Hematopoietic multipotent progenitor cell (in vitro differentiated cells): Measurements from ENCODE around the gene CABP4. TPM values are rescaled to one million over a fixed set of nuclear protein-coding genes. Genes with fewer than 3 reads are reported as not detected.

Experiments
- DNase-seq, 3 donors: peaks; one replicate each; pipeline ENCODE4 v3.0.0-alpha.2; 2011 to 2015; ENCODE audit warnings: low read depth in 2 of 3, low spot score in 2 of 3
- total RNA-seq: library from RNA; depleted of rRNA; stranded (reverse); fragments of >200 nt; gene quantifications from one replicate; pipeline ENCODE4 v1.2.3, GENCODE V29; 2012

CABP4 gene
- total RNA-seq, 1 donor = 1.6 TPM

DNA sequence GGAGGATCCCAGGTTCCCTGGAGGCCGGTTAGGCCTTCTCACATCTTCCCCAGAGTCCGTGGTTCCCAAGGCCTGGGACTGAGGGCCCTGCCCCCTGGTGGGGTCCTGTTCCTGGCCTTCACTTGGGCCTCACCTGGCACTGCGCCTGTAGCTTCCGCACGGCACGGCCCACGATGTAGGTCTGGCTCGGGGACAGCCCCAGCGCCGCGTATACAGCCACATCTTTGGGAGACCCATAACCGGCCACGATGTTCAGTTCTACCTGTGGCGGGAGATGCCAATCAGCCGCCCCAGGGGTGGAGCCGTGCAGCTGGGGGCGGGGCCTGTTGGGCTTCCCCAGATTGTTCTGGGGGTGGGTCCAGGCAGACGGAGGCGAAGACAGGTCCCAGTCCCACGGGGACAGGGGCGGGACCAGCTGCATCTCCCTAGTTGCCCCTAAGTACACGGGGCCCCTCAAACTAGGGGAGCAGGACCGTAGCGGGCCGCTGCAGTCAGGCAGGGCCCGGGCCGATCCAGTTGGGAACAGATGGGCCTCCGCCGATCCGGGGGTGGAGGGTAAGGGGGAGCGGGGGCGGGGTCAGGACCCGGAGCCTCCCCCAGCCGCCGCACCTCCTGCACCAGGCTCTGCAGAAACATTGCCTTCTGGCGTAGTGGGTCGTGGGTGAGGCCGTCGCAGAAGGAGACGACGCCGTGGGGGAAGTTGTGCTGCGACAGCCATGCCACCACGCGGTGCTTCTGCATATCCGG, 37.8 kb downstream of the CABP4 start:
- no peak for DNase-seq

DNA sequence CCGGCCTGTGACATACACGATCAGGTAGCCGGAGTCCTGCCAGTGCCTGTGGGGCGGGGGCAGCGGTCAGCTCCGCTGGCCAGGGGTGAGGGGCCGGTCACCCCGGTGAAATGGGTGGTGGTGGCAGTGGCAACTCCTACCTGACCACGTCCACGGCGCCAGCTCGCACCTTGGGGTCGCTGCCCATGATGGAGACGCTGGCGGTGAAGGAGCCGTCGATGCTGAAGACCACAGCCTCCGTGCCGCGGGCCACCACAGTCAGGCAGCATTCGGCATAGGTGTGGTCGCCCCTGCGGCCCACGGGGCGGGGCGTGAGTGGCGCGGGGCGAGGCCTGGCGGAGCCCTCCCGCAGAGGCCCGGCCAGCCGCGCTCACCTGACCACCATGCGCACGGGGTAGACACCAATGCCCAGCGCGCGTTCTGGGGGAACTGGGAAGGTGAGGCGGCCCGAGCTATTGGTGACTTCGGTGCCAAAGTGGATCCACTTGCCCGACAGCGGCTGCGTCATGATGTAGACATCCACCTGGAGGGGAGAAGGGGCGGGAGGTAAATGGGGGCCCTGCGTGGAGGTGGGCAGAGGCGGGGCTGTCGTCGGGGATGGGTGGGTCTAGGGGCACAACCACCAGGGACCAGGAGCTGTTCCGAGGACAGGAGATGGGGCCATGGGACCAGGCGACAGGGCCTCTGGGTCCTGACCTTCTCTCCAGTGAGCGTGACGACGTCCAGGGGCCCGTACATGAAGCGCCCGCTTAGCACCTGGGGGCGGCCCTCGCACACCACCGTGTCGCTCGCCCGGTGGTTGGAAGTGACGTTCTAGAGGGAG, 38.6 kb downstream of the CABP4 start:
- DNase-seq = no peak

DNA sequence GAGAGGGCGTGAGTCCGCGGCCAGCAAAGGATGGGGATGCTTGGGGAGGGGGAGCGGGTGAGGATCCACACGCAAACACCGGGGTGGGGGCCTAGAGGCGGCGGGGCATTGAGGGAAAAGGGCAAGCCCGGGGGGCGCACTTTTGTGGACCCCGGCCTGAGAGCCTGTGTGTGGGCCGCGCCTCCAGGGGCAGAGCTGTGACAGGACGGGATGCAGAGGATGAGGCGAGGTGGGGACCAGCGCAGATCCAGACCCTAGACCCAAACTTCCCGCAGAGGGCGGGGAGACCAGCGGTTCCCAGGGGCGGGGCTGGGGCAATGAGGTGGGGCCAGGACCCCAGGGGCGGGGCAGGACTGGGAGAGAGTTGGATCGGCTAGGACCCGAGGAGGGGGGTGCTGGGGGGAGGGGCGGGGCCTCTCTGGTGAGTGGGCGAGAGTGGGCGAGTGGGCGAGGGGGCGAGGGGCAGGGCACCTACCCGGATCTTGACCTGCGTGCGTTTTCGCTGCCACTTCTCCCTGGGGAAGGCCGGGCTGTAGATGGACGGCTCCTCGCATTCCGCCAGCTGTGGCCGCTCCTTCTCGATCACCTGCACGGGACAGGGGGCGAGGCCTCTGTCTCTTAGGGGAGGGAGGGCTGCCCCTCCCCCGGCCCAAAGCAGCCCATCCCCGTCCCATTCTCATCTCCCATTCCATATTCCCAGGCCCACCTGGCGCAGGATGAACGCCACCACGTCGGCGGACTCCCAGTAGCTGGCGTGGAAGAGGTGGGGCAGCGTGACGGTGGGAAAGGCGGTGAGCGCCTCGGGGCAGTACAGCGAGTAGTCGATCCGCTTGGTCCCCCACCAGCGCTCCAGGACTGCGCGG, 39.4 kb downstream of the CABP4 start:
- DNase-seq = no peak

DNA sequence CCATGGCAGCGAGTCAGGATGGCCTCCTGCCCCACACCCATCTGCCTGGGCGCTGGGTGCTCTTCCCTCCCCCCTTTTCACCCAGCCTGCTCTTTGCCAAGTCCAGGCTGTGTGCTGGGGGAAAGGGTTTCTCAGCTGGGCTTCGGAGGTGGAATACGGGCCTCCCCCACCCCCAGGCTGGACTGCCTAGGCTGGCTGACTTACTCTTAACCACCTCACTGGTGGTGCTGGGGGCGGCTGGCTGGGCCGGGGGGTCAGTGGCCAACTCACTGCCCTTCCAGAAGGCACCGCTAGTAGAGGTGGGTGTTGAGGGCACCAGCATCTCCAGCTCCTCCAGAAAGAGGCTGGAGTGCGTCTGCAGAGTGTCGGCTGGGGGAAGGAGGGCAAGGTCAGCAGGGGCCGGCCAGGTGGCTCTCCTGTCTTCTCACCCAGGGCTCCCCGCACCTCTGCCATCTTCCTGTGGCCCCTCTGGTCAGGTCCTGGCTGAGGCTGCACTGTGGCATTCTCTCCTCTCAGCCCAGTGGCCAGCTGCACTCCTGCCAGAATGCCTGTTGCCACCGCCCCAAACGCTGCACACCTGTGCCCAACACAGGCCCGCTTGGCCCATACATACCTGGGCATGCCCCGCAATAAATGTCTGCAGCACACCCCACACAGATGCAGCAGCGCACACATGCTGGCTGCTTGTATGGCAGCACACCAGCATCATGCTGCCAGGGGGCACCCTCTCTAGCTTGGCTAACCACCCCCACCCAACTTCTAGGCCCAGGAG, 40.3 kb downstream of the CABP4 start:
- no peak for DNase-seq

DNA sequence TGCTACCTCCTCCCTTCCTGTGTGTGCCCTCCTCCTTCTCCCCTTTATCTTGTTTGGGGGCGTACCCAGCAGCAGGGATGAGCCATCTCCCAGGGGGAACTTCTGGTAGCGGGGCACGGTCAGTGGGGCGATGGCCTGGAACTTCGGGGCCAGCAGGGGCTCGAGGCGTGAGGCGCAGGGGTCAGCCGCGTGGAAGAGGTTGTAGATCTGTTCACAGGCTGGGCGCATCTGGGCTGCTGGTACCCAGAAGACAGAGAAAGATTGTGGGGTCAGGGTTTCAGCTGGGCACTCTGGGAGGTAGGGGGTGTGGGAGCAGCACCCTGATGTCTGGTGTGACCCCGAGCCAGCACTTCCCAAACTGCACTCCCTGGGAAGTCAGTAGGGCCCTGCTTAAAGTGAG, 41.0 kb downstream of the CABP4 start:
- DNase-seq = no peak

DNA sequence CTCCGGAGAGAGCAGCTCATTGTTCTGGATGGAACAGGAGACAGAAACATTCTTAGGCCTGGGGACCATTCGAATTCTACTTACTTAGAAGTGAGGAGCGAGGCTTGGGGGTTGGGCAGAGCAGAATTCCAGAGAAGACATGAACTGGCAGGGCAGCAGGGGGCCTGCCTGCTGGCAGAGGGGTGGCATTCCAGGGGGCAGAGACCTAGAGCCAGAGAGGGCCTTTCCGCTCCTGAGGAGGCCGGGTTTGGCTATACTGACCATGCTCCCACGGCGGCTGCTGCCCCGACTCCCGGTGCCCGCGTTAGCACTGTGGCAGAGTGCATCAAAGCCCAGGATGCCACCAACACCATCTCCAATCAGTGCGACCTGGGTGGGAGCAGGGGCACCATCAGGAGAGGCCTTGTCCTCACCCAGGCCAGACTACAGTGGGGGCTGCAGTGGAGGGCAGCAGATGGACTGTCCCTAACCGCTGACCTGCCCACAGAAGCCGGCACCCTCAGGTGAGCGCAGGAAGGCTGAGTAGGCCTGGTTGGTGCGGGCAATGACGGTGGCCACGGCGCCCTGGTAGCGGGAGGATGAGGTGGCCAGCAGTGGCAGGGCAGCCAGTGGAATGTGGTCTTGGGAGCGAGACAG, 42.6 kb downstream of the CABP4 start:
- DNase-seq = no peak

DNA sequence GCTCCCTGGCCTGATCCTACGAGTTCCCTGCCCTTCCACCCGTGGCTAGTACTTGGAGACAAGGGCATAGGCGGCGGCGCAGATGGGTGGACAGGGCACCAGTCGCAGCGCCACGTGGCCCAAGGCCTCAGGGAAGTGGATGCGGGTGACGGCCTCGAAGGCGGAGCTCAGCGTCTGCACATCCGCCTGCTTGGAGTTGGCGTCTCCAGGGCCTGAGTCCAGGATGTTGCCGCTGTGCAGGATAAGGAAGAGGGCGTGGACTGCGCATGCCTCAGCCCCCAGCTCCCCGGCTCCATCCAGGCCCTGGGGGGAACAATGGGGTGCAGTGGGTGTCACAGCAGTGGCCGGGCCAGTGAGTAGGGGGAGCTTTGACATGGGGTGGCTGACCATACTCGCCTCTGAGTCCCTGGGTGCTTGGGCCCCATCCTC, 43.4 kb downstream of the CABP4 start:
- no peak for DNase-seq

DNA sequence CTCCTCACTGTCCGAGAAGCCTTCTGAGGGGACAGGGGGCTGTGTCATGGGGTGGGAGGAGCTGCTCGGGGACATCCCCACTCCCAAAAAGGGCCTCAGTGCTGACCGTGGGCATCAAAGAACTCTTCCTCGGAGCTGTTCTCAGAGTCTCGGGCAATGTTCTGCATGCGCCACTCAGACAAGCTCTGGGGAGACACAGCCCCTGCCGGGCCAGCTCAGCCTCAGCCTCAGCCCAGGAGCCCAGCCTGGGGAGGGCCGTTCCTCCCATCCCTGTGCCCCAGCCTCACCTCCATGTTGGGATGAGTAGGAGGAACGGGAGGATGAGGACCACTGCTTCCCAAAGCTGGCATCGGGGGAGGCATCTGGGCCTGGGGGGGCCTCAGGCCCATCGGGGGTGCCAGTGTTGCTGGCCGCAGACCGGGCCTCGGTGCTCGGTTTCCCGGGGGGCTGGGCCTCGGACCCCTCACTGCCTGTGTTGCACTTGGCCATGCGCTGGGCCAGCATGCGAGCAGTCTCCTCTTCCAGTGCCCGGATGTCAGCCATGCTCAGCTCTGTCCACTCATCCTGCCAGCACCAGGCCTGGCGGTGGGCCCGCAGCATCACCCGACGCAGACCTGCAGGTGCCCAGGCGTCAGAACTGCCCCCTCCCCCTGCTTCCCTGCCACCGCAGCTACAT, 44.8 kb downstream of the CABP4 start:
- no peak for DNase-seq

DNA sequence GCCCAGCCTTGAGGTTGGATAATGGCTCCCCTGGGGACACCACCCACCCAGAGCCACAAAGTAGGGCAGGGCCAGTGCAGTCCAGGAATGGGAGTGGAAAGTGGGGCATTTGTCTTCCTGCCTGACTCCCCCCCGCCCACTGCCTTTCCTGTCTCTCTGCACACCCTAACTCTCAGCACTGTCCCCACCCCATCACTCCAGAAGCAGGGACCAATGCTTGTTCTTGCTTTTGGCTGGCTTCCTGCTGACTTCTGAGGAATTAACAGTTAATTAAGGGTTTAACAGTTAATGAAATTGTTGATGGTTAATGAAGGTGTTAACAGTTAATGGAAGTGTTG, 45.3 kb downstream of the CABP4 start:
- no peak for DNase-seq

DNA sequence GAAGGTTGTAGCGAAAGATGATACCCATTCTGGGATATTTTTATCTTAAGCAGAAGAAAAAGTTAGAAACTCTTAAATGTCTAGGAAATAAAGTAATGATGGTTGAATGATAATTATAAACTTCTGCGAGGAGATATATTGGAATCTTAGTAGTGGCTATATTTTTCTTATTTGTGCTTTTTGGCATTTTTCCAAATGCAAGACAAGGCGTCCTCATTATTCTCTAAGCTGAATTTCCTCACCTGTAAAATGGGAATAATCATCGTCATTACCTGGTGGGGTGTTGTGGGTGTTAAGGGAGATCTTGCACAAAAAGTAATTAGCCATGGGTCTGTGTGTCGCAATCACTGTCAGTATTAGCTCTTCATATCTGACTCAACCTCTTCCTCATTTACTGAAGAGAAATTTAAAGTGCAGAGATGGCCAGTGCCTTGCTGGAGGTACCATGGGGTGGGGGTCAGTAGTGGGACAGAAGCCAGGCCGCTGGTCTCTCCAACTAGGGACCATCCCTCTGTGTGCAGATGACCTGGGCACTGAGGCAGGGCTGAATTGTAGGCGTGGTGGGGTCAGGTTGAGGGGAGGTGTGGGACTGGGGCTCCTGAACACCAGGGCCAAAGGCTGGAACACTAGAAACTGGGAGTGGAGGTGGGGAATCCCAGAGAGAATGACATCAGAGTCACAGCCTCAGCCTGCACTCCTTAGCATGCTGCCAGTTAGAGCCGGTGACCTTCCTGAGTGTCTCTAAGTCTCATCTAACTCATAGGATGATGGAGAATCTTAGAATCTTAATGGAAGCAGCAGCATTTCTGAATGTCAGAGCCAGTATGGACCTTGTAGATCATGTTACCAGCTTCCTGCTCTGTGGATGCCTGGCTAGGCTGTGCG, 45.9 kb downstream of the CABP4 start:
- DNase-seq = no peak

DNA sequence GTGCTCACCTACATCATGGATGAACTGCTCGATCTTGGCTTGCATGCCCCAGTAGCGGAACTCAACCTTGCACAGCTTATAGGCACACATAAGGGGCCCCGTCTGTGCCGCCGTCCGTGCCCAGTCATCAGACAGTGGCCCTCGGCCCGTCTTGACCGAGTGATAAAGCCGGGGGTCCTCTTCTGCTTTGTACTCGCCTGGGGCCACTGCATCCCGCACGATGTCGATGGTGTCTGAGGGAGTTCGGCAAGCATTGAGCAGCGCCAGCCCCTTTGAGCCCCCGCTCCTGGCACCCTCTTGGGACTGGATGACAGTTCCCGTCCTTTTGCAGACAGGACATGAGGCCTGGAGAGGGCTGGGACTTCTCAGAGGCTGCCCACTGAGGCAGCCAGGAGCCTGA, 46.7 kb downstream of the CABP4 start:
- no peak for DNase-seq

DNA sequence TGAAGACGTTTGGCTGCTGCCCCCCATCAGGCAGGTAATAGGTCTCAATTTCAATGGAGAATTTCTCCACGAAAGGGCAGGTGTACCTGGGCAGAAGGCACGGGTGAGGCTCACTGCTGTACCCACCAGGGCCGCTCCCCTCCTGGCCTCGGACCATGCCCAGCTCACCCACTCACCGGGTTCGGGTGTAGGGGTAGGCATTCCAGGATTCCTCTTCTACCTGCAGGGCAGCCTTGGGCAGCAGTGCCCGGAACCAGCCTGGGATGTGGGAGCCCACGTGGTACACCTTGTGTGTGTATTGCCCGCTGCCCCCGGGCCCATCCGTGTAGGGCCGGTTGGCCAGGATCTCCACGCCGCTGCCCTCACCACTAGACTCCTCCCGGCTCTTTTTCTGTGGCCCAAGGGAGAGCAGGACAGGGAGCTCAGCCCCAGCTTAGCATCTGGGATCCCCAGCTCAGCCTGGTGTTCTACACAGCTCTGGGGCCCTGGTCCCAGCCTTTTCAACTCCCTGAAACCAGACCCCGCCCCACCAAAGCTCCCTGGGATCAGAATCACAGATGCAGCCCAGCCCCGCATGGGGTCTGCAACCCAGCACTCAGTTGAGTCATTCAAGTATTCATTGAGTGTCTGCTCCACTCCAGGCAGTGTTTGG, 47.3 kb downstream of the CABP4 start:
- no peak for DNase-seq

DNA sequence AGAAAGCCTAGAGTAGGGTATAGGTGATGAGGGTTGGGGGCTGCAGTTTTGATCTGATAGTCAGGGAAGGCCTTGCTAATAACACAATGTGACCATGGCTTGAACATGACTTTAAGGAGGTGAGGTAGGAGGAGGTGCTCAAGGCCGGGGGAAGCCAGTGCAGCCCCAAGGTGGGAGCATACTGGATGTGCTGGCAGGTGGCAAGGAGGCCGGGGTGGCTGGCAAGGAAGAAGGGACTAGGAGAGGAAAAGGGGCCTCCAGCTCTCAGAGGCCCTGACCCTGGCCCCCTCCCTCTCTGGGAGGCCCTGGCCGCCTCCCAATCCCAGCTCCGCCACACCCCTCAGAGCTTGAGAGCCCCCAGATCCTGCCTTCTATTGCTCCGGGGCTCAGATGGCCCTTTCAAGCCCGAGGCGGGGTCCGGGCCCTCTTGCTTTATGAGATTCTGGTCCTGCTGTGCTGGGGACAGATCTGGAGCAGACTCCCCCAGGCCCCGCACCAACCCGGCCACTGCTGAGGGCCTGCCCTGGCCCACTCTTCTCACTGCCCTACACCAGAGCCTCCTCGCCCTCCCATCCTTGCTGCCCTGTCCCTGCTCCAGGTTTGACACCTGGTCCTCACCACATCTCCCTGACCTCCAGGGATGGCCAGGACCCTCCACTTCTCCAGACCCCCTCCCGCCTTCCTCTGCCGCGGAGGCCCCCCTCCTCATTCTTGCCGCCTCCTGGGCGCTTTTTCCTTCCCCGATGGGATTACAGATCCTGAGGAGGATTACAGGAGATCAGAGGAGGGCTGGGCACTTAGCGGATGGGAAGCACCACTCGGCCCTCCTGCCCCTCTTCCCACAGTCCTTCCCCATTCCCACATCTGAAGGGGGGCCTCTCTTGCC, 48.2 kb downstream of the CABP4 start:
- no peak for DNase-seq

DNA sequence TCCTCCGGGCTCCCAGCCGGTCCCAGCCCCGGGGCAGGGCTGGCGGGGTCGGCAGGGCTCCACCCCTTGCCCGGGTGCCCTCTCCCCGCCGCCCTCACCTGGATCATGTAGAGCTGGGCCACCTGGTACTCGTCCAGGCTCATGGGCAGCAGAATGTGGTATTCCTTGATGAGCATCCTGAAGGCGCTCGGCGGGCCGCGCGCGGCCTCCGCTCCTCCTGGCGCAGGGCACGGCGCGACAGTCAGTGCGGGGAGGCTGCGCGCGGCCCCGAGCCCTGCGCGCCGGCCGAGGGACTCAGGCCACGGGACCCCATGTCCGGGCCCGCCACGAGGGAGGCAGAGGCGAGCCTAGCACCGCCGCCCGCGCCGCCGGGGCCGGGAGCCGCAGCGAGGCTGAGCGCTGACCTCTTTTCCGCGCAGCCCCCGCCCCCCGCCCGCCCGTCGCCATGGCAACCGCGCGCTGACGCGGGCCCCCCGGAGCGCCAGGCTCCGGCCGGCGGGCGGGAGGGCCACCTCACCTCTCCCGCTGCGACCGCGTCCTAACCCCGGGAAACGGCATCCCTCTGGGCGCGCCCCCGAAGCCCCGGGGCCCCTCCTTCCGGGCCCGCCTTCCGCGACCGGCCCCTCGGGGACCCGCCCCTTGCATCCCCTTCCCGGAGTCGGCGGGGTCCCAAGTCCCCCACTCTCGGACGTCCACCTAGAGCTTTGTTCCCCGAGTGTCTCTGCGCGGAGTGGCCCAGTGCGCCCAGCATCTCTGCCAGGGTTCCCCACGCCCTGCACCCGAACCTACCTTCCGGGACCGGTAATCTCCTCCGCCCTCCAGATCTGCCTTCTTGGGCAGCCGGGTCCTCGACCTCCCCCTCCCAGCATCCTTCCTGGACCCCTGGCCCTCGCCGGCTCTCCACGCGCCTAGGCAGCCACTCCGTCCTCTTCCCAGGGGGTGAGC, 49.1 kb downstream of the CABP4 start:
- no peak for DNase-seq

DNA sequence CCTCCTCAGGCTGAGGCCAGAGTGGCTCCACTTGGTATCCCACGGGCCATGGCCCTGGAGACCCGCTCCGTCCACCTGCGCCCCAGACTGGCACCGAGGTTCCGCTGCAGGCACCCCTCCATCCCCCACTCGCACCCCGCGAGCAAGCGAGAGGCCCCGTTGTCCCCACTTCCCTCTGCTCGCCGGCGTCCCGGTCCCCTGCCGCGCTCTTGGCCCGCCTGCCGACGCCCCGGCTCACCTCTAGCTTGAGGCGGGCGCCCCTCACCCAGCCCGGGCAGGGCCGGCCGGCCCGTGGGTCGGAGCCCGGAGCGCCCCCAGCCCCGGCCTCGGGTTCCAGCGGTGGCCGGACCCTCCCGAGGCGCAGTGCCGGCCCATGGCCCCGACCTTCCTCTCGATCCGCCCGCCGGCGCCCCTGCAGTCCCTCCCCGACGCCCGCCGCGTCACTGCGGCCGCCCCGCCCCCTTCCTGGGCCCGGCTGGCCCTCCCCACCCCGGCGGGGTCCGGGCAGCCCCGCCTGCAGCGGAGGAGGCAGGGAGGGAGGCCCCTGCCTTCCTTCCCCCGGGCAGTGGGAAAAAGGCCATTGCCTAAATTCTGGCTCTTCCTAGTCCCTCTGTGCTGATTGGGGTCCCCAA, 49.9 kb downstream of the CABP4 start, which contains the start of gene PITPNM1:
TSS of gene PITPNM1 (minus strand) at position 414 of the 632 bp plus-strand sequence. CDS start 1,183 bp downstream, outside the sequence.
- peak; percentile 22 to 50 (median 32) for DNase-seq
